Right lobe of liver (tissue), 4 donors: ENCODE measurements around the gene TRAF1.

Source experiments
- CTCF ChIP-seq, 4 donors: fragments of 200-600 bp in 3 of 4; fragments of 450-650 bp in 1 of 4; IDR thresholded peaks; one replicate each; pipeline versions ENCODE4 v1.5.1 to v1.8.0; 2016 to 2022; ENCODE audit warnings: antibody characterized with exemption in 4 of 4, mild to moderate bottlenecking in 2 of 4
- POLR2A ChIP-seq: fragments of 450-650 bp; IDR thresholded peaks from one replicate; pipeline ENCODE4 v1.6.1; 2017; ENCODE audit warnings: antibody characterized with exemption, mild to moderate bottlenecking
- donor health status: DM: no; HTN: no; CAD: no.
- donor health status: DM: no; HTN: no; CAD: no.
- donor health status: DM: no; HTN: yes; CAD: no.

GRCh38 chr9:120905315-120906164 lies 21.1 kb downstream of the TRAF1 start:
- TF ChIP-seq CTCF (IDR thresholded peaks at IDR 0.05) (no peak), POLR2A (no peak)
